Uterus (tissue), 2 donors: Measurements from ENCODE around the gene SH3TC1.

Experiments
- POLR2A ChIP-seq, 2 donors: fragments of 450-650 bp; IDR thresholded peaks; one replicate each; pipeline ENCODE4 v1.6.1; 2016; ENCODE audit warnings: antibody characterized with exemption in 2 of 2, mild to moderate bottlenecking in 1 of 2, moderate library complexity in 1 of 2
- TF ChIP-seq, protein P1 (sequence below), 4 experiments: fragments of 200-600 bp in 2 of 4; fragments of 450-650 bp in 2 of 4; sonication (generic) in 2 of 4; IDR thresholded peaks; one replicate each; pipeline ENCODE4 v1.5.1; 2016 to 2019; ENCODE audit warnings: antibody characterized with exemption in 4 of 4, mild to moderate bottlenecking in 2 of 4, moderate library complexity in 1 of 4

DNA sequence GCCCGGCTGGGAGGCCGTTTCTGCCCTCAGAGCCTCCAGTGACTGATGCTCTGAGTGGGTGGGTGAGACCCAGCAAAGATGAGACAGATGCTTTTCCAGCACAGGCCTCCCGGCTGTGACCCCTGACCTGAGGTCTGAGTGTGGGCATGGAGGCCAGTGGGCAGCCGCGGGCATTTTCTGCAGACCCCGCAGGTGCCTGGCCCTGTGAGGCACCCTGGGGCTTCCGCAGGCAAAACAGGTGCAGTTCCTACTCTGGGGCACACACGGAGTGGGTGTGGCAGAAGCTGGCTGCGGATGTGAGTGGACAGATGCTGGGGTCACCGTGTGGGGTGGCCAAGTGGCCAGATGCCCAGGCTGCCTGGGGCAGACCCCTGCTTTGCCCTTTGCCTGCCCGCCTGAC lies 85.3 kb downstream of the SH3TC1 start:
- TF ChIP-seq, protein P1, sequence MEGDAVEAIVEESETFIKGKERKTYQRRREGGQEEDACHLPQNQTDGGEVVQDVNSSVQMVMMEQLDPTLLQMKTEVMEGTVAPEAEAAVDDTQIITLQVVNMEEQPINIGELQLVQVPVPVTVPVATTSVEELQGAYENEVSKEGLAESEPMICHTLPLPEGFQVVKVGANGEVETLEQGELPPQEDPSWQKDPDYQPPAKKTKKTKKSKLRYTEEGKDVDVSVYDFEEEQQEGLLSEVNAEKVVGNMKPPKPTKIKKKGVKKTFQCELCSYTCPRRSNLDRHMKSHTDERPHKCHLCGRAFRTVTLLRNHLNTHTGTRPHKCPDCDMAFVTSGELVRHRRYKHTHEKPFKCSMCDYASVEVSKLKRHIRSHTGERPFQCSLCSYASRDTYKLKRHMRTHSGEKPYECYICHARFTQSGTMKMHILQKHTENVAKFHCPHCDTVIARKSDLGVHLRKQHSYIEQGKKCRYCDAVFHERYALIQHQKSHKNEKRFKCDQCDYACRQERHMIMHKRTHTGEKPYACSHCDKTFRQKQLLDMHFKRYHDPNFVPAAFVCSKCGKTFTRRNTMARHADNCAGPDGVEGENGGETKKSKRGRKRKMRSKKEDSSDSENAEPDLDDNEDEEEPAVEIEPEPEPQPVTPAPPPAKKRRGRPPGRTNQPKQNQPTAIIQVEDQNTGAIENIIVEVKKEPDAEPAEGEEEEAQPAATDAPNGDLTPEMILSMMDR (IDR thresholded peaks at IDR 0.05): no peak
- TF ChIP-seq POLR2A (IDR thresholded peaks at IDR 0.05): no peak
